GM12875 (cell line): Measurements from ENCODE around the gene POU6F1.

ENCODE experiments used
- H3K4me3 ChIP-seq: one replicate; pipeline ENCODE4 v1.5.1; 2011; ENCODE audit warnings: low read depth, low read length, control low read depth
- CTCF ChIP-seq: IDR thresholded peaks from 2 replicates; pipeline ENCODE4 v1.5.1; 2011; ENCODE audit warnings: low read depth, mild to moderate bottlenecking, control low read depth, inconsistent platforms, low read length, moderate library complexity, borderline replicate concordance; ENCODE audit not compliant: insufficient read depth

POU6F1 gene

GRCh38 chr12:51189790-51190355 lies 28.0 kb downstream of the POU6F1 start:
- no peak overlapping the region for H3K4me3 ChIP-seq
- no peak for TF ChIP-seq CTCF

GRCh38 chr12:51188359-51189051 lies 29.4 kb downstream of the POU6F1 start:
- no peak overlapping the region for H3K4me3 ChIP-seq
- no peak for TF ChIP-seq CTCF

GRCh38 chr12:51187370-51187987 lies 30.4 kb downstream of the POU6F1 start:
- TF ChIP-seq CTCF, result no peak
- H3K4me3 ChIP-seq, result no peak overlapping the region

- no peak for TF ChIP-seq CTCF
- H3K4me3 ChIP-seq, result no peak overlapping the region
These were observed 31.3 kb downstream of the POU6F1 start for GRCh38 chr12:51186465-51187085.

GRCh38 chr12:51185171-51185717 lies 32.6 kb downstream of the POU6F1 start:
- no peak overlapping the region for H3K4me3 ChIP-seq
- TF ChIP-seq CTCF, result no peak

GRCh38 chr12:51183816-51184215 lies 34.0 kb downstream of the POU6F1 start:
- no peak for TF ChIP-seq CTCF
- no peak overlapping the region for H3K4me3 ChIP-seq
